ENCODE data around the gene UBE2QL1.
A peak's percentile ranks its signal among the peaks of the same experiment; 100 is the strongest.

Gene UBE2QL1

GRCh38 chr5:6478793-6479192, 30.1 kb downstream of the UBE2QL1 start:
- ATAC-seq (no peak), DNase-seq (no peak)

GRCh38 chr5:6480133-6481051, 31.7 kb downstream of the UBE2QL1 start:
- DNase-seq (no peak), ATAC-seq (no peak)

- DNase-seq, result no peak
- peak; percentile 9 for ATAC-seq
Observed at GRCh38 chr5:6482735-6483134, 34.1 kb downstream of the UBE2QL1 start.

- DNase-seq, result no peak
- ATAC-seq, result peak; percentile 38
Observed at GRCh38 chr5:6483880-6484382, 35.3 kb downstream of the UBE2QL1 start.

- DNase-seq, result no peak
- ATAC-seq, result no peak
Observed at GRCh38 chr5:6484446-6484845, 35.8 kb downstream of the UBE2QL1 start.

GRCh38 chr5:6484899-6485298, 36.2 kb downstream of the UBE2QL1 start:
- DNase-seq (no peak), ATAC-seq (no peak)

- ATAC-seq (no peak), DNase-seq (no peak)
Observed at GRCh38 chr5:6485441-6485840, 36.8 kb downstream of the UBE2QL1 start.

GRCh38 chr5:6486074-6486473, 37.4 kb downstream of the UBE2QL1 start:
- ATAC-seq (no peak), DNase-seq (no peak)

- DNase-seq (no peak), ATAC-seq (no peak)
Observed at GRCh38 chr5:6487081-6487480, 38.4 kb downstream of the UBE2QL1 start.

GRCh38 chr5:6488021-6488420, 39.4 kb downstream of the UBE2QL1 start:
- DNase-seq, result no peak
- no peak for ATAC-seq

GRCh38 chr5:6489643-6490185, 41.1 kb downstream of the UBE2QL1 start:
- ATAC-seq (no peak), DNase-seq (no peak)

- DNase-seq (no peak), ATAC-seq (no peak)
Observed at GRCh38 chr5:6490246-6490645, 41.6 kb downstream of the UBE2QL1 start.

GRCh38 chr5:6490693-6491092, 42.0 kb downstream of the UBE2QL1 start:
- DNase-seq (no peak), ATAC-seq (no peak)

- DNase-seq (no peak), ATAC-seq (no peak)
Observed at GRCh38 chr5:6491196-6491918, 42.7 kb downstream of the UBE2QL1 start.

- DNase-seq (no peak), ATAC-seq (no peak)
Observed at GRCh38 chr5:6491919-6492290, 43.2 kb downstream of the UBE2QL1 start.

- ATAC-seq (no peak), DNase-seq (no peak)
Observed at GRCh38 chr5:6492934-6493333, 44.3 kb downstream of the UBE2QL1 start.

GRCh38 chr5:6493681-6494454, 45.2 kb downstream of the UBE2QL1 start:
- DNase-seq (no peak), ATAC-seq (no peak)

- ATAC-seq, result no peak
- no peak for DNase-seq
Observed at GRCh38 chr5:6494939-6495338, 46.3 kb downstream of the UBE2QL1 start.

GRCh38 chr5:6495433-6496206, 47.0 kb downstream of the UBE2QL1 start:
- ATAC-seq, result no peak
- no peak for DNase-seq

GRCh38 chr5:6496207-6496584, 47.5 kb downstream of the UBE2QL1 start:
- DNase-seq (no peak), ATAC-seq (peak; percentile 55)

- DNase-seq (no peak), ATAC-seq (no peak)
Observed at GRCh38 chr5:6496636-6497035, 48.0 kb downstream of the UBE2QL1 start.
